WTC11 (cell line): ENCODE data around the gene MON2. TPM values are rescaled to one million over a fixed set of nuclear protein-coding genes. Genes with fewer than 3 reads are reported as not detected.

ENCODE experiments used
- ATAC-seq: fragments of 200-7000 bp; cut with Tn5 transposase; 2 replicates; pipeline ENCODE4 v1.10.0; 2021; ENCODE audit warnings: mild to moderate bottlenecking, moderate library complexity
- CTCF ChIA-PET: fragments of 300-600 bp; sonication (Branson Sonifier 250); formaldehyde crosslinking; loops from one replicate; lab custom pipeline; 2021; ENCODE audit warnings: antibody characterized with exemption; lab: Charles Lee
- POLR2A ChIA-PET: fragments of 350-600 bp; sonication (Branson Sonifier 250); formaldehyde crosslinking; loops from one replicate; lab custom pipeline; 2021; ENCODE audit warnings: antibody characterized with exemption; lab: Charles Lee
- DNase-seq: peaks from one replicate; pipeline ENCODE4 v3.0.0; 2021; ENCODE audit warnings: low spot score
- H3K27ac Mint-ChIP-seq: 2 replicates; pipeline ENCODE4 v1.8.0; 2021; ENCODE audit warnings: mixed read lengths
- H3K27me3 Mint-ChIP-seq: 2 replicates; pipeline ENCODE4 v1.8.0; 2021; ENCODE audit warnings: low read depth, mild to moderate bottlenecking, moderate library complexity, mixed read lengths
- H3K36me3 Mint-ChIP-seq: 2 replicates; pipeline ENCODE4 v1.8.0; 2021; ENCODE audit warnings: mixed read lengths
- H3K4me1 Mint-ChIP-seq: 2 replicates; pipeline ENCODE4 v1.8.0; 2022; ENCODE audit warnings: mixed read lengths
- H3K4me3 Mint-ChIP-seq: 2 replicates; pipeline ENCODE4 v1.8.0; 2021; ENCODE audit warnings: mild to moderate bottlenecking, moderate library complexity, mixed read lengths
- H3K9me3 Mint-ChIP-seq: 2 replicates; pipeline ENCODE4 v1.8.0; 2021; ENCODE audit warnings: mixed read lengths
- AR ChIP-seq: fragments of 250-450 bp; sonication (Bioruptor Pico); IDR thresholded peaks from 2 replicates; pipeline ENCODE4 v1.9.0; 2021; ENCODE audit warnings: mild to moderate bottlenecking
- ATF3 ChIP-seq: sonication (generic); formaldehyde crosslinking; conservative IDR thresholded peaks from 2 replicates; pipeline ENCODE4 v1.8.1; 2022; ENCODE audit warnings: mild to moderate bottlenecking, missing genetic modification reagents
- CDX4 ChIP-seq: fragments of 250-450 bp; sonication (Bioruptor Pico); IDR thresholded peaks from 2 replicates; pipeline ENCODE4 v1.9.0; 2021; ENCODE audit warnings: moderate library complexity, mild to moderate bottlenecking, inconsistent platforms, borderline replicate concordance
- ETV6 ChIP-seq: sonication (generic); formaldehyde crosslinking; IDR thresholded peaks from 2 replicates; pipeline ENCODE4 v1.8.1; 2022; ENCODE audit warnings: mild to moderate bottlenecking, missing genetic modification reagents
- FOXK1 ChIP-seq: sonication (generic); formaldehyde crosslinking; IDR thresholded peaks from 2 replicates; pipeline ENCODE4 v1.8.0; 2022; ENCODE audit warnings: mild to moderate bottlenecking, moderate library complexity, missing genetic modification reagents
- GRHL2 ChIP-seq: fragments of 250-450 bp; sonication (Bioruptor Pico); IDR thresholded peaks from 2 replicates; pipeline ENCODE4 v1.8.0; 2022; ENCODE audit warnings: mild to moderate bottlenecking, moderate library complexity; ENCODE audit not compliant: insufficient replicate concordance, severe bottlenecking
- MYBL2 ChIP-seq: sonication (generic); formaldehyde crosslinking; IDR thresholded peaks from 2 replicates; pipeline ENCODE4 v1.8.1; 2023; ENCODE audit warnings: mild to moderate bottlenecking, moderate library complexity, missing genetic modification reagents
- NFATC4 ChIP-seq: fragments of 250-450 bp; sonication (Bioruptor Pico); IDR thresholded peaks from 2 replicates; pipeline ENCODE4 v1.9.0; 2021; ENCODE audit warnings: mild to moderate bottlenecking
- SMAD4 ChIP-seq: sonication (generic); formaldehyde crosslinking; IDR thresholded peaks from 2 replicates; pipeline ENCODE4 v1.8.0; 2022; ENCODE audit warnings: mild to moderate bottlenecking, missing genetic modification reagents
- SOX15 ChIP-seq: fragments of 250-450 bp; sonication (Bioruptor Pico); IDR thresholded peaks from 2 replicates; pipeline ENCODE4 v1.9.0; 2021; ENCODE audit warnings: mild to moderate bottlenecking
- SP1 ChIP-seq: sonication (generic); formaldehyde crosslinking; conservative IDR thresholded peaks from 2 replicates; pipeline ENCODE4 v1.8.1; 2022; ENCODE audit warnings: missing genetic modification reagents
- TCF7 ChIP-seq: sonication (generic); formaldehyde crosslinking; IDR thresholded peaks from 2 replicates; pipeline ENCODE4 v1.8.0; 2022; ENCODE audit warnings: mild to moderate bottlenecking, low read depth, missing genetic modification reagents, moderate library complexity
- TEAD1 ChIP-seq: sonication (generic); formaldehyde crosslinking; IDR thresholded peaks from 2 replicates; pipeline ENCODE4 v1.8.0; 2022; ENCODE audit warnings: mild to moderate bottlenecking, missing genetic modification reagents
- TEAD4 ChIP-seq: sonication (generic); formaldehyde crosslinking; IDR thresholded peaks from 2 replicates; pipeline ENCODE4 v1.8.0; 2022; ENCODE audit warnings: mild to moderate bottlenecking, missing genetic modification reagents
- ZNF219 ChIP-seq: sonication (generic); formaldehyde crosslinking; IDR thresholded peaks from 2 replicates; pipeline ENCODE4 v1.8.0; 2023; ENCODE audit warnings: missing genetic modification reagents, mild to moderate bottlenecking, borderline replicate concordance
- ZNF232 ChIP-seq: sonication (generic); formaldehyde crosslinking; IDR thresholded peaks from 2 replicates; pipeline ENCODE4 v1.8.0; 2022; ENCODE audit warnings: mild to moderate bottlenecking, missing genetic modification reagents
- ZNF317 ChIP-seq: sonication (generic); formaldehyde crosslinking; IDR thresholded peaks from 2 replicates; pipeline ENCODE4 v1.8.1; 2023; ENCODE audit warnings: low read depth, mild to moderate bottlenecking, moderate library complexity, missing genetic modification reagents, borderline replicate concordance
- ZNF396 ChIP-seq: fragments of 250-450 bp; sonication (Bioruptor Pico); IDR thresholded peaks from 2 replicates; pipeline ENCODE4 v1.8.0; 2021; ENCODE audit warnings: mild to moderate bottlenecking, moderate library complexity, borderline replicate concordance
- ZNF416 ChIP-seq: fragments of 250-450 bp; sonication (Bioruptor Pico); IDR thresholded peaks from 2 replicates; pipeline ENCODE4 v1.9.0; 2021; ENCODE audit warnings: mild to moderate bottlenecking, inconsistent platforms
- ZNF423 ChIP-seq: fragments of 250-450 bp; sonication (Bioruptor Pico); IDR thresholded peaks from 2 replicates; pipeline ENCODE4 v2.1.2; 2022; ENCODE audit warnings: mild to moderate bottlenecking, moderate library complexity
- total RNA-seq: library from RNA; stranded (reverse); gene quantifications from 3 replicates; pipeline ENCODE4 v1.2.3, GENCODE V29; 2021
- TF ChIP-seq, protein P1 (sequence below): sonication (generic); formaldehyde crosslinking; IDR thresholded peaks from 2 replicates; pipeline ENCODE4 v1.8.0; 2023; ENCODE audit warnings: mild to moderate bottlenecking, missing genetic modification reagents
- TF ChIP-seq, protein P2 (sequence below): fragments of 250-450 bp; sonication (Bioruptor Pico); IDR thresholded peaks from 2 replicates; pipeline ENCODE4 v1.9.0; 2021; ENCODE audit warnings: mild to moderate bottlenecking, borderline replicate concordance

Gene MON2
- total RNA-seq, 1 experiment from 2014 or later = 25.8 TPM

DNA sequence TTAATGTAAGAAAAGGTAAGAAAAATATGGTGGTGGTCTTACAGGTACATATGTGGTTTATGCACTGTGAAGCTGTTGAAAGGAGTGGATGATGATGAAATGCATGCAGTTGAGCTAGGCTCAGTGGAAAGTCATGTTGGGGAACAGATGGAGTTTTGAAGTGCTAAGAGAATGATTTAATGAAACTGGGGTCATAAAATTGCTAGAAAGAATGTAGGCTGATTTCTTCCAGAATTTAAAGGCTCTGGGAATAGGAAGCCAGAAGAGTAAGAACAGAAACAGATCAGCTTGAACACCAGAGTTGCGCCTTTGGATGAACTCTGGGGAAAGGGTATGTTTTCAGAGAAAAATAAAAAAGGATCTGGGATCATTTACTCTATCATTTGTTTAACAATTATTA lies 146.5 kb downstream of the MON2 start:
- CTCF ChIA-PET = no interaction called here

DNA sequence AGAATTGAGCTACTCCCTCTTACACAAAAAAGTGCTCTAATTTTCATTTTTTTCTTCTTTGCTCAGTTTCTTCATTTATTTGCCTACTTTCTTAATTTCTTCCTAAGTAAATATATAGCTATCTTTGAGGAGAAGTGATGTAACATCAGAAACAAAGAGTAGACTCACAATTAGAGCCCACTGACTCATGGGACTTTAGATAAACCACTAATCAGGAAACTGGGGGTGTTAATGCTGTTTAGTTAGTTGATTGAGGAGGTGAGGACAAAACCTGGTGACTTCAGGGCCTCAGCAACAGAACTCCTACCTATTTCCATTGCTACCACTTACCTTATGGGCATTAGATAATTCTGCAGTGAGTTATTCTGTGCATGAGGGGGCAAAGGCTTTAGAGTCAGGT lies 151.7 kb downstream of the MON2 start:
- no peak overlapping the region for H3K4me3 Mint-ChIP-seq
- no peaks in the 10 kb centered on the region; the same call in 1 of the 2 replicates for H3K27me3 Mint-ChIP-seq
- DNase-seq (no peak), ATAC-seq (no peak)
- CTCF ChIA-PET = interaction anchor here (1.5 kb wide), 1 partner anchor 451 kb away, joined by 4 read pairs; no protein-coding TSS in a partner anchor
- no peaks in the 10 kb centered on the region for H3K9me3 Mint-ChIP-seq
- no peak overlapping the region for H3K27ac Mint-ChIP-seq
- no peaks in the 10 kb centered on the region for H3K36me3 Mint-ChIP-seq
- POLR2A ChIA-PET = interaction anchor here (0.7 kb wide), 2 partner anchors 9 to 284 kb away, joined by 3 read pairs; no protein-coding TSS in a partner anchor
- TF ChIP-seq ZNF232 (CRISPR knock-in tag) (no peak), AR (CRISPR knock-in tag) (no peak), ZNF396 (CRISPR knock-in tag) (no peak), ZNF219 (CRISPR knock-in tag) (no peak), ETV6 (CRISPR knock-in tag) (no peak), ZNF317 (no peak), SMAD4 (no peak), SOX15 (CRISPR knock-in tag) (no peak), NFATC4 (CRISPR knock-in tag) (no peak)
- TF ChIP-seq, protein P1, sequence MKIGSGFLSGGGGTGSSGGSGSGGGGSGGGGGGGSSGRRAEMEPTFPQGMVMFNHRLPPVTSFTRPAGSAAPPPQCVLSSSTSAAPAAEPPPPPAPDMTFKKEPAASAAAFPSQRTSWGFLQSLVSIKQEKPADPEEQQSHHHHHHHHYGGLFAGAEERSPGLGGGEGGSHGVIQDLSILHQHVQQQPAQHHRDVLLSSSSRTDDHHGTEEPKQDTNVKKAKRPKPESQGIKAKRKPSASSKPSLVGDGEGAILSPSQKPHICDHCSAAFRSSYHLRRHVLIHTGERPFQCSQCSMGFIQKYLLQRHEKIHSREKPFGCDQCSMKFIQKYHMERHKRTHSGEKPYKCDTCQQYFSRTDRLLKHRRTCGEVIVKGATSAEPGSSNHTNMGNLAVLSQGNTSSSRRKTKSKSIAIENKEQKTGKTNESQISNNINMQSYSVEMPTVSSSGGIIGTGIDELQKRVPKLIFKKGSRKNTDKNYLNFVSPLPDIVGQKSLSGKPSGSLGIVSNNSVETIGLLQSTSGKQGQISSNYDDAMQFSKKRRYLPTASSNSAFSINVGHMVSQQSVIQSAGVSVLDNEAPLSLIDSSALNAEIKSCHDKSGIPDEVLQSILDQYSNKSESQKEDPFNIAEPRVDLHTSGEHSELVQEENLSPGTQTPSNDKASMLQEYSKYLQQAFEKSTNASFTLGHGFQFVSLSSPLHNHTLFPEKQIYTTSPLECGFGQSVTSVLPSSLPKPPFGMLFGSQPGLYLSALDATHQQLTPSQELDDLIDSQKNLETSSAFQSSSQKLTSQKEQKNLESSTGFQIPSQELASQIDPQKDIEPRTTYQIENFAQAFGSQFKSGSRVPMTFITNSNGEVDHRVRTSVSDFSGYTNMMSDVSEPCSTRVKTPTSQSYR (CRISPR knock-in tag) = no peak
- peaks cover 26% of the 10 kb centered on the region for H3K4me1 Mint-ChIP-seq

More for the DNA sequence above, 146.5 kb downstream of the MON2 start:
- ATAC-seq (no peak), DNase-seq (no peak)
- Mint-ChIP-seq H3K4me1 (peaks cover 5% of the 10 kb centered on the region), H3K4me3 (no peak overlapping the region), H3K27ac (no peak overlapping the region), H3K27me3 (no peaks in the 10 kb centered on the region)
- POLR2A ChIA-PET = interaction anchor here (0.6 kb wide), 1 partner anchor 91 kb away, joined by 4 read pairs; no protein-coding TSS in a partner anchor
- TF ChIP-seq GRHL2 (CRISPR knock-in tag) (no peak), TCF7 (CRISPR knock-in tag) (no peak), ZNF423 (no peak), ZNF416 (no peak)
- TF ChIP-seq, all 79 proteins: peak for 0
- Mint-ChIP-seq H3K36me3 (no peaks in the 10 kb centered on the region), H3K9me3 (no peaks in the 10 kb centered on the region)

GRCh38 chr12:62618930-62619329 lies 152.3 kb downstream of the MON2 start:
- no peak for ATAC-seq
- CTCF ChIA-PET = interaction anchor here (1.5 to 1.8 kb wide), 2 partner anchors 38 to 450 kb away, joined by 4 to 7 read pairs; no protein-coding TSS in a partner anchor
- H3K4me1 Mint-ChIP-seq = peaks cover 26% of the 10 kb centered on the region
- TF ChIP-seq ATF3 (CRISPR knock-in tag) (no peak), TEAD1 (CRISPR knock-in tag) (no peak), NFATC4 (CRISPR knock-in tag) (no peak), TEAD4 (no peak), SP1 (CRISPR knock-in tag) (no peak), MYBL2 (no peak), CDX4 (CRISPR knock-in tag) (no peak), FOXK1 (CRISPR knock-in tag) (no peak)
- TF ChIP-seq, protein P2, sequence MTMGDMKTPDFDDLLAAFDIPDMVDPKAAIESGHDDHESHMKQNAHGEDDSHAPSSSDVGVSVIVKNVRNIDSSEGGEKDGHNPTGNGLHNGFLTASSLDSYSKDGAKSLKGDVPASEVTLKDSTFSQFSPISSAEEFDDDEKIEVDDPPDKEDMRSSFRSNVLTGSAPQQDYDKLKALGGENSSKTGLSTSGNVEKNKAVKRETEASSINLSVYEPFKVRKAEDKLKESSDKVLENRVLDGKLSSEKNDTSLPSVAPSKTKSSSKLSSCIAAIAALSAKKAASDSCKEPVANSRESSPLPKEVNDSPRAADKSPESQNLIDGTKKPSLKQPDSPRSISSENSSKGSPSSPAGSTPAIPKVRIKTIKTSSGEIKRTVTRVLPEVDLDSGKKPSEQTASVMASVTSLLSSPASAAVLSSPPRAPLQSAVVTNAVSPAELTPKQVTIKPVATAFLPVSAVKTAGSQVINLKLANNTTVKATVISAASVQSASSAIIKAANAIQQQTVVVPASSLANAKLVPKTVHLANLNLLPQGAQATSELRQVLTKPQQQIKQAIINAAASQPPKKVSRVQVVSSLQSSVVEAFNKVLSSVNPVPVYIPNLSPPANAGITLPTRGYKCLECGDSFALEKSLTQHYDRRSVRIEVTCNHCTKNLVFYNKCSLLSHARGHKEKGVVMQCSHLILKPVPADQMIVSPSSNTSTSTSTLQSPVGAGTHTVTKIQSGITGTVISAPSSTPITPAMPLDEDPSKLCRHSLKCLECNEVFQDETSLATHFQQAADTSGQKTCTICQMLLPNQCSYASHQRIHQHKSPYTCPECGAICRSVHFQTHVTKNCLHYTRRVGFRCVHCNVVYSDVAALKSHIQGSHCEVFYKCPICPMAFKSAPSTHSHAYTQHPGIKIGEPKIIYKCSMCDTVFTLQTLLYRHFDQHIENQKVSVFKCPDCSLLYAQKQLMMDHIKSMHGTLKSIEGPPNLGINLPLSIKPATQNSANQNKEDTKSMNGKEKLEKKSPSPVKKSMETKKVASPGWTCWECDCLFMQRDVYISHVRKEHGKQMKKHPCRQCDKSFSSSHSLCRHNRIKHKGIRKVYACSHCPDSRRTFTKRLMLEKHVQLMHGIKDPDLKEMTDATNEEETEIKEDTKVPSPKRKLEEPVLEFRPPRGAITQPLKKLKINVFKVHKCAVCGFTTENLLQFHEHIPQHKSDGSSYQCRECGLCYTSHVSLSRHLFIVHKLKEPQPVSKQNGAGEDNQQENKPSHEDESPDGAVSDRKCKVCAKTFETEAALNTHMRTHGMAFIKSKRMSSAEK = no peak

More at GRCh38 chr12:62618930-62619329, 152.3 kb downstream of the MON2 start:
- no peaks in the 10 kb centered on the region for H3K36me3 Mint-ChIP-seq
- H3K4me3 Mint-ChIP-seq = no peak overlapping the region
- no peak overlapping the region for H3K27ac Mint-ChIP-seq
- POLR2A ChIA-PET = interaction anchor here (0.6 kb wide), 1 partner anchor 9 kb away, joined by 4 read pairs; no protein-coding TSS in a partner anchor
- no peaks in the 10 kb centered on the region for H3K9me3 Mint-ChIP-seq
- no peak for DNase-seq
- H3K27me3 Mint-ChIP-seq = no peaks in the 10 kb centered on the region; the same call in 1 of the 2 replicates
